Heart left ventricle (tissue), 13 donors: ENCODE results near the gene NLRC4.

ENCODE experiments used
- POLR2A ChIP-seq, 2 donors: fragments of 450-650 bp; IDR thresholded peaks; one replicate each; pipeline ENCODE4 v1.6.1; 2017; ENCODE audit warnings: antibody characterized with exemption in 2 of 2, mild to moderate bottlenecking in 2 of 2, moderate library complexity in 2 of 2
- TF ChIP-seq, protein P1 (sequence below), 12 donors: fragments of 200-600 bp; sonication (generic) in 4 of 12; IDR thresholded peaks; one replicate each; pipeline versions ENCODE4 v1.5.0 to v1.8.0; 2018 to 2022; ENCODE audit warnings: antibody characterized with exemption in 12 of 12, mild to moderate bottlenecking in 5 of 12
- donor health status: ischemic (EF 13 %, LVEDD 7.1; RV severe dilation, severe dysfunction).
- donor health status: DM: no; HTN: yes; CAD: no.
- donor health status: DM: no; HTN: no; CAD: no.
- donor health status: ischemic (EF 25% LVEDD 6.9; RV normal size, moderate dysfunction).
- donor health status: ischemic (EF 25% LVEDD 5.7; RV mildly dilated, moderate dysfunction).
- donor health status: ischemic (EF 35%, LVEDD 5.7; RV mildly dilated, moderate dysfunction).
- donor health status: nonischemic (EF 11% LVEDD 7.7; RV severe dilation, severe dysfunction).
- donor health status: DM: yes; HTN: yes; CAD: no.
- donor health status: PGD.
- donor health status: ischemic (EF 29% LVEDD 5.4; RV normal size, mild dysfunction).
- donor health status: nonischemic (EF 23%, LVEDD 6.1; RV moderate dilation, normal function).

DNA sequence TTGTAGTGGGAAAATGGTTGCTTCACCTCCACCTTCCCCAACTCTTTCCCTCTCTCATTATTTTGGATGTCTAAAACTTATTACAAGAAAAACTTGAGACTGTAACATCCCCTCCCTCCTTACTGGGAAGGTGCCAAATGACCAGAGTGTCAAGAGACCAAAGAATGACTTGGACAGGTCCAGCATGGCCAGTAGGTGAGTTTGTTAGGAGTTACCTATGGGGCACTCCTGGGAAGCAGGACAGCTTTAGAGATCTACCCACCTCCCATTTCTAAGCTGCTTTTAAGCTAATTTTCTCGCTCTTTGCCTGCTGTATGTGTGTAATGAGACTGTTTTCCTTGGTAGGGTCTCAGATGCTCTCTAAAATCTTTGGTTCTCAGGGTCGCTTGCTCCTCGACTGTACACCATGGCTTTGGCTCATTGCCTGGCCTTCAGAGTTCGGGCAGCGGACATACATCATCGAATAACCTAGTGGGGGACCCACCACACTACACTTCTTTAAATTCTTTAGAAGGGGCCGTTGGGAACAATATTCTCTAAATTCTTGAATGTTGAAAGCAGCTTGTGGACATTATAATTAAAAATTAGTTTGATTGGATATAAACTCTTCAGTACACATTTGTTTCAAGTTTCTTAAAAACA lies 53.8 kb downstream of the NLRC4 start:
- TF ChIP-seq, protein P1, sequence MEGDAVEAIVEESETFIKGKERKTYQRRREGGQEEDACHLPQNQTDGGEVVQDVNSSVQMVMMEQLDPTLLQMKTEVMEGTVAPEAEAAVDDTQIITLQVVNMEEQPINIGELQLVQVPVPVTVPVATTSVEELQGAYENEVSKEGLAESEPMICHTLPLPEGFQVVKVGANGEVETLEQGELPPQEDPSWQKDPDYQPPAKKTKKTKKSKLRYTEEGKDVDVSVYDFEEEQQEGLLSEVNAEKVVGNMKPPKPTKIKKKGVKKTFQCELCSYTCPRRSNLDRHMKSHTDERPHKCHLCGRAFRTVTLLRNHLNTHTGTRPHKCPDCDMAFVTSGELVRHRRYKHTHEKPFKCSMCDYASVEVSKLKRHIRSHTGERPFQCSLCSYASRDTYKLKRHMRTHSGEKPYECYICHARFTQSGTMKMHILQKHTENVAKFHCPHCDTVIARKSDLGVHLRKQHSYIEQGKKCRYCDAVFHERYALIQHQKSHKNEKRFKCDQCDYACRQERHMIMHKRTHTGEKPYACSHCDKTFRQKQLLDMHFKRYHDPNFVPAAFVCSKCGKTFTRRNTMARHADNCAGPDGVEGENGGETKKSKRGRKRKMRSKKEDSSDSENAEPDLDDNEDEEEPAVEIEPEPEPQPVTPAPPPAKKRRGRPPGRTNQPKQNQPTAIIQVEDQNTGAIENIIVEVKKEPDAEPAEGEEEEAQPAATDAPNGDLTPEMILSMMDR (IDR thresholded peaks at IDR 0.05): no peak
- TF ChIP-seq POLR2A (IDR thresholded peaks at IDR 0.05): no peak
